GM21367 (cell line): ENCODE measurements around the gene ANGPTL4.
"Not testable (repeated sequence)": the region's sequence is repeated elsewhere in the genome, so short reads cannot be mapped to it uniquely, and the experiment has no call there.

Source experiments
- ATAC-seq: cut with Tn5 transposase; IDR thresholded peaks from one replicate; pipeline ENCODE4 v1.9.1; 2021; ENCODE audit not compliant: unreplicated experiment

ANGPTL4 gene

GRCh38 chr19:8388612-8388958 is 24.6 kb downstream of the ANGPTL4 start:
- no peak for ATAC-seq

GRCh38 chr19:8389891-8390616 is 26.1 kb downstream of the ANGPTL4 start, which contains the start of gene RAB11B:
TSS of gene RAB11B (plus strand) at chr19:8390360. CDS start at chr19:8390417, 57 bp downstream.
- ATAC-seq = peak; percentile 86

- ATAC-seq = peak; percentile 26
Measured at GRCh38 chr19:8390617-8390981, 26.6 kb downstream of the ANGPTL4 start.

GRCh38 chr19:8391198-8392016 is 27.5 kb downstream of the ANGPTL4 start:
- ATAC-seq = no peak

- no peak for ATAC-seq
Measured at GRCh38 chr19:8392017-8392591, 28.1 kb downstream of the ANGPTL4 start.

GRCh38 chr19:8393192-8393870 is 29.4 kb downstream of the ANGPTL4 start:
- no peak for ATAC-seq

GRCh38 chr19:8393871-8394250 is 29.9 kb downstream of the ANGPTL4 start:
- no peak for ATAC-seq

GRCh38 chr19:8395621-8396082 is 31.7 kb downstream of the ANGPTL4 start:
- no peak for ATAC-seq

- ATAC-seq = no peak
Measured at GRCh38 chr19:8396185-8396562, 32.2 kb downstream of the ANGPTL4 start.

- no peak for ATAC-seq
Measured at GRCh38 chr19:8396563-8397203, 32.7 kb downstream of the ANGPTL4 start.

GRCh38 chr19:8397271-8397670 is 33.3 kb downstream of the ANGPTL4 start:
- ATAC-seq = no peak

GRCh38 chr19:8397746-8398310 is 33.9 kb downstream of the ANGPTL4 start:
- no peak for ATAC-seq

- no peak for ATAC-seq
Measured at GRCh38 chr19:8398311-8398771, 34.4 kb downstream of the ANGPTL4 start.

GRCh38 chr19:8399681-8400188 is 35.8 kb downstream of the ANGPTL4 start:
- no peak for ATAC-seq

GRCh38 chr19:8401981-8402411 is 38.0 kb downstream of the ANGPTL4 start:
- no peak for ATAC-seq

- no peak for ATAC-seq
Measured at GRCh38 chr19:8403098-8403819, 39.3 kb downstream of the ANGPTL4 start.

GRCh38 chr19:8403820-8404109 is 39.8 kb downstream of the ANGPTL4 start:
- ATAC-seq = no peak

- ATAC-seq = no peak
Measured at GRCh38 chr19:8404391-8405151, 40.6 kb downstream of the ANGPTL4 start.

- ATAC-seq = not testable (repeated sequence)
Measured at GRCh38 chr19:8410718-8411117, 46.8 kb downstream of the ANGPTL4 start.
